DMS 273 treated with DMSO at 0.1 percent for 48 hours (cell line): ENCODE data around the gene ABHD6.
A peak's percentile ranks its signal among the peaks of the same experiment; 100 is the strongest.
"Not testable (repeated sequence)": the region's sequence is repeated elsewhere in the genome, so short reads cannot be mapped to it uniquely, and the experiment has no call there.

ENCODE experiments used
- DNase-seq: peaks from one replicate; lab custom pipeline; 2025; lab: John Stamatoyannopoulos, UW

ABHD6 gene, protein sequence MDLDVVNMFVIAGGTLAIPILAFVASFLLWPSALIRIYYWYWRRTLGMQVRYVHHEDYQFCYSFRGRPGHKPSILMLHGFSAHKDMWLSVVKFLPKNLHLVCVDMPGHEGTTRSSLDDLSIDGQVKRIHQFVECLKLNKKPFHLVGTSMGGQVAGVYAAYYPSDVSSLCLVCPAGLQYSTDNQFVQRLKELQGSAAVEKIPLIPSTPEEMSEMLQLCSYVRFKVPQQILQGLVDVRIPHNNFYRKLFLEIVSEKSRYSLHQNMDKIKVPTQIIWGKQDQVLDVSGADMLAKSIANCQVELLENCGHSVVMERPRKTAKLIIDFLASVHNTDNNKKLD

GRCh38 chr3:58237238-58237940 is at the start of gene ABHD6:
Gene ABHD6, plus strand, starts transcription at chr3:58237792. Its CDS starts 18,795 bp downstream, at chr3:58256587.
- DNase-seq = peak; percentile 14

- no peak for DNase-seq
Measured at GRCh38 chr3:58188173-58188564, 49.4 kb upstream of the ABHD6 start.

DNA sequence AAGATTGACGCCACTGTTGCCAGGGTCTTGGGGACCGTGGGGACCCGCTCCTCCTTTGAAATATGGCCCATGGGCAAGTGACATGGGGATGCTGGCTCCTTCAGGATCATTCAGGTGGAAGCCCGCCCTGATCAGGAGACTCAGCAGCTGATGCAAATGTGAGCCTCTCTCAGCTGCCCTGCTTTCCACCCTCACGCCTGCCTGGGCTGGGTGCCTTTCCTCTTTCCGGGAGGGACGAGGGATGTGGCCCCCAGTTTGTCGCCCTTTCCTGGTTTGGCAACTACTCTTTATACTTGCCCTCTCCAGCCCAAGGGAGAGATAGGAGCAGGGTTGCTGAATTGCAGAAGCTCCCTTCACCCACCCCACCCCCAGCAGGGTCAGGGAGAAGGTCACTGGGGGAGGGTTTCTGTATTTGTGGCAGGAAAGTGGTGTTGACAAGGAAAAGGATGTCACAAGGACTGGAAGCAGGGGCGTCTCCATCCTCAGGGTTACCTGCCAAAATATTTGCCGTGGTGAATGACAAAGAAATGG is 48.6 kb upstream of the ABHD6 start:
- no peak for DNase-seq

DNA sequence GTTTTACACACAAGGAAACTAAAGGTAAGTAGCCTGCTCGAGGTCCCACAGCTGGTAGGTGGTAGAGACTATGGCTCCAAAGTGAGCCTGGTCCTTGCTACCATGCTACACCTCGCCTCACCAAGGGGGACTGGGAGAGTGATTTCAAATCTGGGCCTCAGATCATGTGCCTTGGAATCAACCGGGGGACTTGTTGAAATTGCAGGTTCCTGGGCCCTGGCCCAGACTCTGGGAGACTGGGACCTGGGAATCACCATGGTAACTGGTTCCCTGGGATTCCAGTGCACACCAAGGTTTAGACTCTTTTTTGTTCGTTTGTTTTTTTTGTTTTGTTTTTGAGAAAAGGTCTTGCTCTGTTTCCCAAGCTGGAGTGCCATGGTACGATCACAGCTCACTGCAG is 47.9 kb upstream of the ABHD6 start:
- no peak for DNase-seq

GRCh38 chr3:58190291-58190690 is 47.3 kb upstream of the ABHD6 start:
- no peak for DNase-seq

GRCh38 chr3:58190882-58191281 is 46.7 kb upstream of the ABHD6 start:
- no peak for DNase-seq

- no peak for DNase-seq
Measured at GRCh38 chr3:58191361-58191991, 46.1 kb upstream of the ABHD6 start.

DNA sequence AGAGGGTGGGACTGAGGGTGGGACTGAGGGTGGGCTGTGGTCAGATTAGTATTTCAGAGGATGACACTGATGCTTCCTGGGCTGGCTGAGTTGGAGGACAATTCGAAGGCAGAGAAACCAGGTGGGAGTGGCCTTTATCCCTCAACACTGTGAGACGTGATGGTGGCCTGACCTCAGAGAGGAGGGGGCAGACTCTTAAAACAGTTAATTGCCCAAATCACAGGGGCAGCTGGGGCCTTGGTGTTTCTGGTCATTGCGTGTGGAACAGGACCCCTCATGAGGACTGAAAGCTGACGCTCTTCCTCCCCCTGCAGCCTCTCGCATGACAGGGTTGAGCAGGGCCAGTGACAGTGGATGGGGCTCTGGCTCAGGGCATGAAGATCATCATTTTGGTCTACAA is 45.5 kb upstream of the ABHD6 start:
- DNase-seq = no peak

GRCh38 chr3:58193682-58194407 is 43.7 kb upstream of the ABHD6 start:
- DNase-seq = no peak

DNA sequence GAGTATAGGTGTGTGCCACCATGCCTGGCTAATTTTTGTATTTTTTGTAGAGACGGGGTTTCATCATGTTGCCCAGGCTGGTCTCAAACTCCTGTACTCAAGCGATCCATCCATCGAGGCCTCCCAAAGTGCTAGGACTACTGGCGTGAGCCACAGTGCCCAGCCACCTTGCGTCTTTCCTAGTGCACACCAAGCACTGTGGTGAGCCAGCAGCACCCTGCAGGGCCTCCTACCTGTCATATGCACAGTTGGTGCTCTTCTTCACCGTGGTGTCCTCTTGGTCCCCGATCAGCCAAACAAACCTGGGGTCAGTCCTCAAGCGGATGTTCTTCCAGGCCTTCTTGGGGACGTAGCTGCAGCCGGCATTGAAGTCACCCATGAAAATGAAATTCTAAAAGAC is 40.0 kb upstream of the ABHD6 start:
- DNase-seq = no peak

GRCh38 chr3:58198362-58198761 is 39.2 kb upstream of the ABHD6 start:
- DNase-seq = no peak

- no peak for DNase-seq
Measured at GRCh38 chr3:58198804-58199203, 38.8 kb upstream of the ABHD6 start.

GRCh38 chr3:58200121-58200709 is 37.4 kb upstream of the ABHD6 start:
- no peak for DNase-seq

DNA sequence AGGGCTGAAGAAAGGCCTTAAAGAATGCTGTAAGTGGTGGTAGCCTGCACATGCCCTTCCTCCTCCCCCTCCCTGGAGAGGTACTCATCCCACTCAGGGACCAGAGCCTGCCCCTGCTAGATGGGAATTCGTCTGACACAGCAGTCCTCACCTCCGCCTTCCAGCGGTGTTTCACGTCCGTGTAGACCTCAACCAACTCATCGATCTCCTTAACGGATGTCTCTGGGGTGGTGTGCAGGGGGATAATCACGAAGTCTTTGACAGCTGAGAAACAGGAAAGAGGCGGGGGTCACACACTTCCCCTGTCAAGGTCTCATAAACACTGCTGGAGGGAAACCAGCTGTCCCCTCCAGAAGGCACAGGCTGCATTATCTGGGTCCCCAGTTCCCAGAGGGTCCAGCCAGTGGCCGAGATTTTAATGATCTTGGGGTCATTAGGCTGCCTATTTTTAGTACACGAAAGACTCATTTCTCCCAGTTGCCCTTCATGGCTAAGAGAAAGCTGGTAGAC is 36.7 kb upstream of the ABHD6 start:
- DNase-seq = no peak

DNA sequence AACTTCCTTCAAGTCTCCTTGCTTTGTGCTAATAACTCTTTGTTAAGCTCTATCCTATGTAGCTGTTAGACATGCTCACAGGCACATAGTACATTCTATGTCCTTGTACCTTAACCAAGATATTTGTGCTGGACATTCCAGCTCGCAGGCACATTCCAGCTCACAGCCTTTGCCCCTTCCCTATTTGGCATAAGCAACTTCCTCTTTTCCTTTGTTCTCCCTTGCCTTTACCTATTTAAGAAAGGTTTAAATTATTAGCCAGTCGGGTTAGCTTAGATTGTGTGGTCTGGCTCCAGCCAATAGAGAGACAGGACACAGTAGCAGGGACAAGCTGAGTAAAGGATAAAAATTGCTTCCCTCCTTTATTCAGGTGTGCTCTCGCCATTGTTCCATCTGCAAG is 36.1 kb upstream of the ABHD6 start:
- DNase-seq = not testable (repeated sequence)

GRCh38 chr3:58202917-58203360 is 34.7 kb upstream of the ABHD6 start:
- no peak for DNase-seq

GRCh38 chr3:58203541-58203940 is 34.1 kb upstream of the ABHD6 start:
- DNase-seq = no peak

GRCh38 chr3:58204720-58205119 is 32.9 kb upstream of the ABHD6 start:
- DNase-seq = no peak

DNA sequence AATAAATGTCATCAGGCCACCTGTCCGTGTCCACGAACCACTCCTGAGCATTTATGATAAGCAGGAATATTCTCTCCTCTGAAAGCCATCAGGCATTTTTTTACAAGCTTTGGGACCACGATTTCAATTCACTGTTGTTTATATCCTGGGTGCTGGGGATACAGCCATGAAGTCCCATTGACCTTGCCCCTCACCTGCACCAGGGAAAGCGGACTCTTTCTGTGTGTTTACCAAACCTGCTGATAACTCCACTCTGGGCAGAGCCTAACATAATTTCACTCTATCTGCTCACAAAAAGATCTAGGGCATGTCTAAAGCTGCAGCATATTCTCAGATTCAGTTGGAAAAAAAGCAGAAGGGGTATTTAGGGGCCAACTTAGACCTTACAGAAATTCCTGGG is 31.6 kb upstream of the ABHD6 start:
- no peak for DNase-seq

GRCh38 chr3:58206406-58207011 is 31.1 kb upstream of the ABHD6 start:
- no peak for DNase-seq

DNA sequence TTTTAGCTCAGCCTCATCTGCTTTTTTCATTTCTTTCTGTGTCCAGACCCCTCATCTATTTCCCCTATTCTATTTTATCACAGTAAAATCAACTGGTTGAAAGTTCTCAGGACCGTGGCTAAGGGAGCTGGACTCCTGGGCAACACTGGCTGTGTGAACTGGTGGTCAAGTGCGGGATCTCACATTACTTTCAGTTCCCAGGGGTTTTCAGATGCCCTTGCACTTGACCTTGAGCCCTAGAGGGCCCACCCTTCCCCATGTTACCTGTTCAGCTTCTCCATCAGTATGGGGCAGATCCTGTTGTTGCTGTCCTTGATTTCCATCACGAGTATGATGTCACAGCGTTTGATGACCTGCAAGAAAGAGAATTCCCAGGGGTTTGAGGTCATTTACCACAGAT is 29.6 kb upstream of the ABHD6 start:
- DNase-seq = no peak
